NCI-H1436 treated with DMSO at 0.1 percent for 48 hours (cell line): ENCODE data around the gene TBCD.

ENCODE experiments used
- DNase-seq: peaks from one replicate; lab custom pipeline; 2025; lab: John Stamatoyannopoulos, UW

TBCD gene

DNA sequence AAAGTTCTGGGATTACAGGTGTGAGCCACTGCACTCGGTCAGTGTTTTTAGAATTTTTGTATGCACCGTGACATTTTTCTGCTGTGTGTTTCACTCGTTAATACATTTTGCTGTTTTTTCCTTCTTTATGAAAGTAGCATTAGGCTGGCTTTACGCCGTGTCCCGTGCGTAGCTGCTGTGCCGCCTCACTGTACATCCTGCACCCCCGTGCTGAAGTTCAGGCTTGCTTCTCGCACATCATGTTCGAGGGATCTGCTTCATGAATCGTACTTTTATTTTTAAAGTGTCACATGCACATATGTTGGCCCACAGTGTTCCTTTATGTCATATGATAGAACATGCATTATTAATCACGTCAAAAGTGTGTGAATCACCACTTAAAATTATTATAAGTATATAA lies 172.3 kb downstream of the TBCD start:
- no peak for DNase-seq

DNA sequence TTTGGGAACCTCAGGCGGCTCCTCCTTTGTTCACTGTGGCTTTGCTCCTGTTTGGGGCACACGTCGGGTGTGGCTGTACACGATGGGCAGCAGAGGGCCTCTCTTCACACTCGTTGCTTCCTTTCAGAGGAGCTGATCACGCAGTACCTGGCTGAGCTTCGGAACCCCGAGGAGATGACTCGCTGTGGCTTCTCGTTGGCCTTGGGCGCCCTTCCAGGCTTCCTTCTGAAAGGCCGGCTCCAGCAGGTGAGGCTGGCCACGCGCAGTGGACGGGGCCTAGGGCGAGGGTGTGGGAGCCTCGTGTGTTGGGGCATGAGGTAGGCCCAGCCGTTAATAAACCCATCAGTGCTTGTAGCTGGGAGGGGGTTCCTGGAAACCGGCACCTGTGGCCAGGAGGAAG lies 172.9 kb downstream of the TBCD start:
- no peak for DNase-seq

DNA sequence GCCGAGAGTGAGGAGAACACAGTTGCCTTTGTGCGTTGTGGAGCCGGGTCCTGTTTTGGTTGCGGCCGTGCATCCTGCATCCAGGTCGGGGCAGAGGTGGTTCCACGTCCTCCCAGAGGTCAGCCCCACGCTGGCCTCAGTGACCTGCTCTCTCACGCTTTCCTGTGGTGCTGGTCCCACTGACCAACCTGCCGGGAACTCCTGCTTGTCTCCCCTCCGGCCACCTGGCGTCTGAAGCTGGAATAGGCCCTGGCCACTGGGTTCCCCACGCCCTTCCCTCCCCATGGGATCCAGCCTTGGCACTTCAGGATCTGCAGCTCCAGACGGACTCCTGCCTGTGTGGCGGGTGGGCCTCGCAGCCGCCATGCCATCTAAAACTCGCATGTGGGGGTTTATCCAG lies 173.5 kb downstream of the TBCD start:
- DNase-seq = no peak

DNA sequence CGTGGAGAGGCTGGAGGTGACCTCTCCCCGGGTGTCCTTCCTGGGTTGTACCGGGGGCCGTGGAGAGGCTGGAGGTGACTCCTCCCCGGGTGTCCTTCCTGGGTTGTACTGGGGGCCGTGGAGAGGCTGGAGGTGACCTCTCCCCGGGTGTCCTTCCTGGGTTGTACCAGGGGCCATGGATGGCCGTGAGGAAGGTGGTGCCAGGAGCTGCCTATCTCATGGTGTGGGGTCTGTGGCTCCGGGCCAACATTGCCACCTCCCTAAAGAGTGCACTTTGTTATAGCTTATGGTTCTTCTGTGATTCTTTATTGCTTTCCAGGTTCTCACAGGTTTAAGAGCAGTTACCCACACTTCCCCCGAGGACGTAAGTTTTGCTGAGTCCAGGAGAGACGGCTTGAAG lies 174.2 kb downstream of the TBCD start:
- DNase-seq = no peak

DNA sequence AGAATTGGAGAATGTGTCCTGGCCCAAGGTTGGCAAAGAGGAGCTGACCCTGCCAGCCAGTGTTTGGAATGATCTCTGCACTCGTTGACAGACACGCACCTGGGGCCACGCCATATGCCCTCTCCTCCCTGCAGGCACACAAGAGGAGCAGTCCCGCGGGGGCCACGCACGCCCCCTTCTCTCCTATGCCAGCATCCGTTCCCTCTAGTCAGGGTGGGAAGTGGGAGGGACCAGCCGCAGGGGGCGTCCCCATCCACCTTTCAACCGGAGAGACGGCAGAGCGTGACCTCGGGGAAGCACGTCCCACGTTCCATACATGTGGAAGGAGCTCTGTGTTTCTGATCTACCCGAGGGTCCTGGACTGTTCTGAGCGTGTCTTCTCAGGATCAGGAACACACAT lies 174.9 kb downstream of the TBCD start:
- no peak for DNase-seq

DNA sequence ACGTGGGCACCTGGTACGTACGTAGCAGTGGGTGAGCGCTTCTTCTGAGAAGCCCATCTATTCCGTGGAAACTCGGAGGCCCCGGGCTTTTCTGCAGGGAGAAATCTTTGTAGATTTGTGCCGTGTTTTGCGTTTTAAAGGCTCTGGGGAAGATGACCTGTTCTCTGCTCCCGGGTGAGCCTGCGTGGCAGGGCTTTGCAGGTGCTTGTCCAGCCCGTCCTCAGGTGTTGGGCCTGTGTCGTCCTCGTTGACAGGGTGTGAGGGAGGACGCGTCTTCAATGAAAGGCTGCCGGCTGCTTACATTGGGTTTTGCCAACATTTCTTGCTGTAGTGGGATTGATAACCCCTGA lies 175.4 kb downstream of the TBCD start:
- no peak for DNase-seq

DNA sequence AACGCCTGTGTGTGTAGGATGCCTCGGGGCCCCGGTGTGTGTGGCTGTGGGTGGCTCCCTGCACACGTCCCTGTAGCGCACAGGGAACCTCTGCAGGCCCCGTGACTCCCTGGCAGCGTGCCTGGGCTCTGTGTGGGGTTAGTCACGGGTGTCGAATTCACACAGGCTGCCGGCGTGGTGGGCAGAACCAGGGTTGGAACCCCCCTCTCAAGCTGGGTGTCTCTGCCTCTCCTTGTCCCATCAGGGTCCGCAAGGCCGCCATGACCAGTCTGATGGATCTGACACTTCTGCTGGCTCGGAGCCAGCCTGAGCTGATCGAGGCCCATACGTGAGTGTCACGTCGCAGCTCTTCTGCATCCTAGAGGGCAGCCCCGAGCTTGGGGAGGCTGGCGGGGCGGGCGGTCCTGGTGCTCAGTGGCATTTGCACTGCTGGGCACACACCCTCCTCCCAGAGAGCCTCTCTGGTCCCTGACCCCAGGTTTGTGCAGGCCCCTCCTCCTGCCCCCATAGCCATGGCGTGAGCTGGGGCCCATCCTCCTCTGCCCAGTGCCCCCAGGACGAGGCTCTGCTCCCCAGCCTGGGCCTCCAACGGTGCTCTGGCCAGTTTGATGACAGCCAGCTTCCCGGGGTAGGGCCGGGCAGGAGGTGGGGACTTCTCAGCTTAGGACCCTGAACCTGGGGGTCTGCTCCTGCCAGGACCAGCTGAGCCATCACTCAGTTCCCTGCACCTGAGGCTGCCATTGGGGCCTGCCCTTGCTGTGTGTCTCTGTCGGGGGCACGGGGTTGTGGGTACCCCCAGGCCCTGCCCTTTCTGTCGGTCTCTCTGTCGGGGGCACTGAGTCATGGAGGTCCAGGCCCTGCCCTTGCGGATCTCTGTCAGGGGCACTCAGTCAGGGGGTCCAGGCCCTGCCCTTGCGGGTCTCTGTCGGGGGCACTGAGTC lies 176.1 kb downstream of the TBCD start:
- no peak for DNase-seq

DNA sequence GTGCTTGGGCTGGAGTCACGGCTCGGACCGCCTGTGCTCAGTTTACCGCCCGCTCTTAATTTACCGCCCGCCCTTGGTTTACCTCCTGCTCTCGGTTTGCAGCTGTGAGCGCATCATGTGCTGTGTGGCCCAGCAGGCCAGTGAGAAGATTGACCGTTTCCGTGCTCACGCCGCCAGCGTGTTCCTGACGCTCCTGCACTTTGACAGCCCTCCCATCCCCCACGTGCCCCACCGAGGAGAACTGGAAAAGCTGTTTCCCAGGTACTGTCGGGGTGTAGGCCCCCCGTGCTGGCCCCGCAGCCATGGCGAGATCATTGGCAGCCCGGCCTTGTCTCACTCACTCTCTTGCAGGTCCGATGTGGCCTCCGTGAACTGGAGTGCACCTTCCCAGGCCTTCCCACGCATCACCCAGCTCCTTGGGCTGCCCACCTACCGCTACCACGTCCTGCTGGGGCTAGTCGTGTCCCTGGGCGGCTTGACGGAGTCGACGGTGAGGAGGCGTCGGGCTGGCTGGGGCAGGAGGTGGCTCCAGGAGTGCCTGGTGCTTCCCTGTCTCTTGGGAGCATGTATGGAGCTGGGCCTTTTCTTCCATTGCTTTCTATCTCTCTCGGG lies 177.3 kb downstream of the TBCD start:
- DNase-seq = no peak

DNA sequence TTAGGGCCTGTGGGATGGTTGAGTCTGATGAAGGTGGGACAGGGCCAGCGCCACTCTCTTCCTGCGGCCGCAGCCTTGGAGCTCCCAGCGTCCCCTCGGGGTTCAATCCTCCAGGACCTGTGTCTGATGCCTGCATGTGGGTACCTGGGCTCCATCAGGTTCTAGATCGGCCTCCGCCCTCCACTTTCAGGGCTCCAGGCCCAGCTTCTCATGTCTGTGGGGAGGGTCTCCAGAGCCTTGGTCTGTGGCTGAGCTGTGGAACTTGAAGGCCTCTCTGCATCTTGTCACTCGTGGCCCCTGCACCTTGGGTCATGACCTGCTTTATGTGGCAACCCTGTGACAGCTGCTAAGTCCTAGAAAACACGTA lies 177.8 kb downstream of the TBCD start:
- DNase-seq = no peak

DNA sequence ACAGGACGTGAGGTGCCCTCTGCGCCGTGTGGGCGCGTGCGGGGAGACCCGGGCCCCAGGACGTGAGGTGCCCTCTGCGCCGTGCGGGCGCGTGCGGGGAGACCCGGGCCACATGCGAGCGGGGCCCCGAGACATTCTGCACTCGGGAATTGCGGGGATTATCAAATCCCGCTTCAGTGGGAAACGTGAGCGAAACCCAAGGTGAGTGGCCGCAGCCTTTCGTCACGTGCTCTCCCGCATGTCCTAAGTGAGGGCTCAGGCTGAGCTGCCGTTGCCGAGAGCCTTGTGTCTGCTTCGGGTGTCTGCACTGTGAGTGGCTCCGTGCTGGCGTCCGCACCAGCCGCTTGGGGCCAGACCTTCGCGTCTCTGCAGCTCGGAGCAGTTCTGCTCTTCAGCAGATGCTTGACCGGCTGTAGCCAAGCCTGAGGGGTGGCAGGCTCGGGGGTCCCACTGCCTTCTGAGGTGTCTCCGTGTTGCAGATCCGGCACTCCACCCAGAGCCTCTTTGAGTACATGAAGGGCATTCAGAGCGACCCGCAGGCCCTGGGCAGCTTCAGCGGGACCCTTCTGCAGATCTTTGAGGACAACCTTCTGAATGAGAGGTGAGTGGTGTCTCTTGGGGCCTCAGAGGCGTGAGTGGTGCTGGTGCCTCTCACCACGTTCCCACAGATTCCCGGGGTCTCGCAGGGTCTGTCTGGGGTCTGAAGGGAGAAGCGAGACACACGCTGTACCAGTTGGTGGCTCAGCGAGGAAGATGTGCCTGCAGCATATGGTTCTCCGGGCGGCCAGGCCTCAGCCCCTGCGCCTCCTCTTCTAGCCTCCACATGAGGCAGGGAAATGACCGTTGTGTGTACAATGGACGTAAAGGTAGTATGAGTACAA lies 178.4 kb downstream of the TBCD start:
- no peak for DNase-seq

DNA sequence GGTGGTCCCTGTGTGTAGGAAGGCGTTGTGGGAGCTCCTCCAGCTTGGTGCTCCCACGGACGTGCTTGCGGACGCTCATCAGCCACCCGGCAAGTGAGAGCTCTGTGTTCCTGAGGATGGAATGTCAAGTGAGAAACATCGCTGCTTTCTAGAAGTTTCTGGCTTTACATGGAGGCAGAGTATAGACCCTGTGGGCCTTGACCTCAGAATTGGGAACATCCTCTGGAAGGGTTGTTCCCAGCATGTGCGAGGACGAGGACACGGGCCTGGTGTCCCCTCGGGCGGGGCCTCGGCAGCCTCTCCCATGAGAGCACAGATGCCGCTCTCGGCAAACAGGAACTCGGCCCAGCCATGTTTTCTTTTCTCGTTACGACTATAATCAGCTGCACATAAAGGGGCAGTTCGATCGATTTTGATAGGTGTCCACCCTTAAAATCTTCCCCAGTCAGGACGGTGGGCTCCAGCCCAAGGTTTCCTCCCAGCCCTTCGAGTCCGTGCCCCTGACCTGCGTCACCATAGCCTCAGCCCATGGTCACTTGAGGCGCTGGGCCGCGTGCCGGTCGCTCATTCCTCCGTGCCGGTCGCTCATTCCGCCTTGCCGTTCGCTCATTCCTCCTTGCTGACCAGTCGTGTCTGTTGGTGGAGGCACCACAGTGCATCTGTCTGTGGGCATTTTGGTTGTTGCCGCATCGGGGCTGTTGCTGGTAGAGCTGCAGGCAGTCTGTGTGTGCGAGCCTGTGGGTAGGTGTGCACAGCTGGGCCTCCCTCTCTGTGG lies 179.2 kb downstream of the TBCD start:
- no peak for DNase-seq

DNA sequence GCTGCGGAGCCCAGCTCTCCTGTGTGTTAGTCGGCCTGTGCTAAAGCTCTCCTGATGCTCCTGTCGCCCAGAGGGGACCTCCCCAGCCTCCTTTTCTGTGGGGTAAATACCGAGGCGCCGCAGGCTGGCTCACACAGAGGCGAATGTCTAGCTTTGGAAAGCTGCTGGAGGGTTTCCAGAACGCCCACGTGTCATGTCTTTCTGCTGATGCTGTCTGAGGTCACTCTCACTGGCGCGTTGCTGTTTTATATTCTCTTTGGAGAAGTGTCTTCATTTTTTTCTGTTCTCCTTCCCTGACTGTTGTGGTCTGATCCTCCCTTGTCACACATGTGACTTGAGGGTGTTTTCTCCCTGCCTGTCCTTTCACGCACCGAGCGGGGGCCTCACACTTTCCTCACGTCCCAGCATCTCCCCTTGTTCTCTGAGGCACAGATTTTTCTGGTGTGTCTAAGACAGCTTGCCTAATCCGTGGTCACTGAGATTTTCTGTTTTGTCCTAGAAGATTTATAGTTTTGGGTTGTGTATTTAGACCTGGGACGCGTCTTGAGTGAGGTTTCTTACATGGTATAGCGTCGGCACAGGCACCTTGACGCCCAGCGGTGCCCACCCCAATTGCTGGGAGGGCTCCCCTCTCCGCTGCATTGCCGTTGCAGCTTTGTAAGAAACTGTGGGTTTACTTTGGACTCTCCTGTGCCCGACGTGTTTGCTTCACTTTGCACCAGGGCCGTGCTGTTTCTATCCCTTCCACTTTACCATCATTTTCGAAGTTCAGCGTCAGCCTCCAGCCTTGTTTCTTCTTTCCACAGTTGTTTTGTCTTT lies 180.0 kb downstream of the TBCD start:
- DNase-seq = no peak

DNA sequence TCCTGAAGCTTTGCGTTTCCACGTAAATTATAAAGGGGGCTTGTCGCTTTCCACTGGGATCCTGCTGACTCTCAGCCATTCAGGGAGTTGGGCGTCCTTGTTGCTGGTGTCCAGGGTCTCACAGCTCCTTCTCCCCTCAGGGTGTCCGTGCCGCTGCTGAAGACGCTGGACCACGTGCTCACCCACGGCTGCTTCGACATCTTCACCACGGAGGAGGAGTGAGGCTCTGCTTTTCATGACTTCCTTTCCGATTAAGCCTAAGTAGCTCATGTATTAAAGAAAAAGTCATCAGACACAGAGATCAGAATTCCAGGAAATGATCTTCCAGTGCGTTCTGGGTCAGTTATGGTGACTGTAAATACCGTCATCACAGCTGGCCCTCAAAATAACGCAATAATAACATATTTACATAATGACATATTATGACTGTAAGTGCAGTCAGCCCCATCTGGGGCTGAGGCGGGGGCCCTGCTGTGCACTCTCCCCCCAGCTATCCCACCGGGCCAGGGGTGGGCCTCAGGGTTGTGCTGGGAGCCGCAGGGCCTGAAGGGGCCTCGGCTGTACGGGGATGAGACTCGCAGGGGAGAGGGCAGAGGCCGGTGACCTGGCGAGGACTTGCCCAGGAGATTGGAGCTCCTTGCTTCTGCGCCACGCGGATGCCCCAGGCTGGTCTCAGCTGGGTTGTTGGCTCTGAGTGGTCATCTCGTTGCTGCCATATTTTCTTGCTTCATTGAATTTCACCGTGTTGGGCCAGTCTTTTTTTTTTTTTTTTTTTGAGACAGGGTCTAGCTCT lies 180.8 kb downstream of the TBCD start:
- no peak for DNase-seq

DNA sequence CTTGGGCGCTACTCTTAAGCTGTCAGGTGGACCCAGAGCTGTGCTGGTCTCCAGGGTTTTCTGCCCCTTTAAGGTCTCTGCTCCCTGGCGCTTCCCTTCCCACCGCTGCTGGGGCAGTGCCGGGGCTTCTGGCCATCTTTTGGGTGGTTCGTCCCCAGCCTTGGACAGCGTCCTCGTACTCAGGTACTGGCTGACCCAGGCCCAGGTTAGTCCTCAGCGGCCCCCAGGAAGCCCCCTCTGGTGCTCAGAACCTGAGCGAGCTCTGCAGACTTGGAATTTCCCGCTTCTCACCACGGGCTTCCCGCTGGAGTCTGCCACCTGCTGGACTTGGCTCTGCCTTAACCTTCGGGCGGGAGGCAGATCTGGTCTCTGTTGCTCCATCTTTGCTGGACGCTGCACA lies 182.0 kb downstream of the TBCD start:
- DNase-seq = no peak

DNA sequence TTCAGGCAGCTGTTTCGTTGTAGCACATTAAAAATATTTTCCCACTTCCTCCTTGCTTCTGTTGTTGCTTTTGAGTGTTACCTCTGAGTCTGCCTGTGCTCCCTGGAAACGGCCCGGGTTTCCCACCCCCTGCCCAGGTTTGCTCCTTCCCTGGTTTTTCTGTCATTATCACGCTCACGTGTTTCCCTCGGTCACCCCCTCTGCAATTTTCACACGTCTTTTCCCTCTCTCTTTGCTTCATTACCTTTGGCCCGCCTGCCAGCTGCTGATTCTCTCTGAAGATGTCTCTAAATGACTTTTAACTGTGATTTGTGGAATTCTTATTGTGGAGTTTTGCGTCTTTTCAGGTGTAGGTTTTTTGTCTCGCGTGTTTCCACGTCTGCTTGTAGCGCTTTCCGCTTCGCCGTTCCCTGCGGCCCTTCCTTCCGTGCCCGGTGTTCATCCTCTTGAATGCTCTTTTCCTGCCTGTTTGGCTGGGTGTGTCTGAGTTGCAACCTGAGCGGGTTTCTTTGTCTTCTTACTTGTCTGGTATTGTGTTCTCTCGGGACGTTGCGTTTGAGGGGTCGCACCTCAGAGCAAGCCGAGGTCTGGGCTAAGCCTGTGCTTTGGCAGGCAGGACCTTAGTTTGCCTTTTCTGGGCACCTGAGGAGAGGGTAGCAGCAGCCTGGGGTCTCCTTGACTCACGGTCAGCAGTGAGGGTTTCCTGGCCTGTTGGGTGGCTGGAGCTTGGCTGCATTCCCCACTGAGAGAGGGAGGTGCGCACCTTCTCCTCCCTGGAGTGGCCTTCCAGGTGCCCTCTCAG lies 184.3 kb downstream of the TBCD start:
- no peak for DNase-seq

DNA sequence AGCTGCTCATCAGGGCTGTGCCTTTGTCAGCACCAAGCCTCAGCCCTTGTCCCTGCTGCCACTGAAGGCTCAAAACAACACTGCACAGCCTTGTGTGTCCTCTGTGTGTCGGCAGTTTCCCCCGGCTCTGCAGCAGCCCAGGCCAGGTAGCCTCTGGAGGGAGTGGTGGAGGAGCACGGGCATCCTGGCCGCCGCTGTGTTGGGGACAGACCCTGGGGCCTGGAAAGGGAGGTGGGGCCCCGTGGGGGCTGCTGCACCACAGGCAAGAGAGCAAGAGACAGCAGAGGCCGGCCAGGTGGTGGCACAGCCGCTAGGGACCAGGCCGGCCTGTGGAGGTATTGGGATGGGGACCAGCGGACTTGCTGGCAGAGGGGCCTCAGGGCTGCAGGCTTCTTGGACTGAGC lies 184.9 kb downstream of the TBCD start:
- no peak for DNase-seq

DNA sequence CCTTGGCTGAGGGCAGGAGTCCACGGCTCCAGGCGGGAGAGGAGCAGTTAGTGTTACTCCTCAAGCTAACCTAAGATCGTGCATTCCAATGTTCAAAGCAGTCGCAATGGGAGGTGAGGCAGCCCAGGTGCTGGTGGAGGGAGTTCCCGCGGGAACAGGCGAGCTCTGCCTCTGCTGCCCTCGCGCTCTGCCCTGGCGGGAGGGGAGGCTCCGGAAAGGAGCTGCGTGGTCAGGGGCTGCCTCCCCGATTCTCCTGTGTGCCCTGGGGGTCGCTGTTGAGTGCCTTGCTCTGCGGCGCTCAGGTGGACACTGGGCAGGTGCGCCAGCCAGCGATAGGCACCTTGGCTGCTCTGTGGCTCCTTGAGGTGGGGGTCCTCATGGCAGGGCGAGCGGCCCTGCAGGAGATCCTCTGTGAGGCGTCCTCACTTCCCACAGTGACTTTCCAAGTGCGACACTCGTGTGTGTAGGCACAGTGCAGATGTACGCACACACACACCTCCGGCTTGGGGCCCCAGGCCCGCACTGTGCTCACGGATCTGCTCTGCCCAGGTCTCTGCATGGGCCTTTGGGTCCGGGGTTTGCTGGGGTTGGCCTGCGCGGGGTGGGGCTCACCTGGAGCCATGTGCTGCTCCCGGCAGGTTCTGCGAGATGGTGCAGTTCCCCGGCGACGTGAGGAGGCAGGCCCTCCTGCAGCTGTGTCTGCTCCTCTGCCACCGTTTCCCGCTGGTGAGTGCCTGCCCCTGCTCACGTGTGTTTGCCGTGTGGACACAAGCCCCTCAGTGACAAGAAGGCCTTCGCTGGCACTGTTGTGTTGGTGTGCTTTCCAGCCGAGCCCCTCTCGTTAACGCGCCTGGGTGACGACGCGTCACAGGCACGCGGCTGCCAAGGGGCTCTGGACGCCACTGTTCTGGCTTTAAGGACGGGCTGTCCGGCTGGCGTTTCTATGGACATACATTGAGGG lies 185.8 kb downstream of the TBCD start:
- no peak for DNase-seq

DNA sequence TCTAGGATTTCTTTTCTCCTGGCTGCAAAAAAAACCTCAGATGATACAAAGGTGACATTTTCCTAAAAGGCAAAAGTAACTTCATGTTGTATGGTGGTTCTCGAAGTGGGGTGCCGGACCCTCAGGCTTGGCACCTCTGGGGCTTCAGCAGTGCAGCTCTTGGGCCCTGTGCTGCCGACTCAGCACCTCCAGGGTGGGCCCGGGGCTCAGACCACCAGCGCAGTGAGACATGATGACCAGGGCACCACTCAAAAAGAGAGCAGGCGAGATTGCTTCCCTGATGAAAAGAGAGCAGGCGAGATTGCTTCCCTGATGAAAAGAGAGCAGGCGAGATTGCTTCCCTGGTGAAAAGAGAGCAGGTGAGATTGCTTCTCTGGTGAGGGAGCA lies 186.6 kb downstream of the TBCD start:
- no peak for DNase-seq
